IMR-90 (cell line): ENCODE measurements around the gene CDH22. TPM values are rescaled to one million over a fixed set of nuclear protein-coding genes. Genes with fewer than 3 reads are reported as not detected.
A peak's percentile ranks its signal among the peaks of the same experiment; 100 is the strongest.

Experiments used
- ATAC-seq: fragments of 200-7000 bp; cut with Tn5 transposase; 2 replicates; pipeline ENCODE4 v1.9.1; 2020; ENCODE audit warnings: low read depth, mild to moderate bottlenecking, moderate library complexity
- BruUV-seq: library from RNA; stranded (reverse); fragments of 400-500 nt; replicated peaks from 2 replicates; lab custom pipeline; 2021; lab: Mats Ljungman, UMichigan
- CTCF ChIA-PET: fragments of 300-600 bp; formaldehyde crosslinking; extraction: SDS; loops from one replicate; lab custom pipeline; 2021; ENCODE audit warnings: antibody characterized with exemption; lab: Yijun Ruan, JAX
- POLR2A ChIA-PET: fragments of 300-600 bp; sonication (Branson Sonifier 250); formaldehyde crosslinking; loops from one replicate; lab custom pipeline; 2022; ENCODE audit warnings: antibody characterized with exemption; ENCODE audit not compliant: unreplicated experiment; lab: Charles Lee
- DNase-seq: peaks from one replicate; pipeline ENCODE4 v3.0.0; 2013
- H2AFZ ChIP-seq: replicated peaks from 2 replicates; pipeline ENCODE3; 2013; ENCODE audit warnings: low read length, mild to moderate bottlenecking; ENCODE audit not compliant: poor library complexity
- H2AK5ac ChIP-seq: 2 replicates; pipeline ENCODE4 v1.6.1; 2013; ENCODE audit warnings: low read depth, low read length, inconsistent platforms
- H2AK9ac ChIP-seq: replicated peaks from 2 replicates; pipeline ENCODE3; 2013; ENCODE audit warnings: mild to moderate bottlenecking, low read depth, low read length, moderate library complexity; ENCODE audit not compliant: poor library complexity
- H2BK120ac ChIP-seq: 2 replicates; pipeline ENCODE4 v1.6.1; 2013; ENCODE audit warnings: low read depth, low read length, inconsistent platforms
- H2BK15ac ChIP-seq: 3 replicates; pipeline ENCODE4 v1.6.1; 2013; ENCODE audit warnings: low read depth, low read length, inconsistent platforms
- H2BK20ac ChIP-seq: 2 replicates; pipeline ENCODE4 v1.6.1; 2013; ENCODE audit warnings: low read depth, mild to moderate bottlenecking, inconsistent platforms, low read length, moderate library complexity
- H2BK5ac ChIP-seq: 2 replicates; pipeline ENCODE4 v1.6.1; 2013; ENCODE audit warnings: mild to moderate bottlenecking, low read depth, low read length, inconsistent platforms; ENCODE audit not compliant: poor library complexity, severe bottlenecking
- H3K14ac ChIP-seq: replicated peaks from 2 replicates; pipeline ENCODE4 v1.6.1; 2013; ENCODE audit warnings: low read depth, low read length, inconsistent platforms
- H3K18ac ChIP-seq: 2 replicates; pipeline ENCODE4 v1.6.1; 2013; ENCODE audit warnings: low read depth, low read length, control low read depth
- H3K23ac ChIP-seq: 2 replicates; pipeline ENCODE4 v1.6.1; 2013; ENCODE audit warnings: low read depth, low read length, inconsistent platforms
- H3K27ac ChIP-seq: 2 replicates; pipeline ENCODE4 v1.5.1; 2013; ENCODE audit warnings: mild to moderate bottlenecking, control low read depth, low read length; ENCODE audit not compliant: insufficient read depth
- H3K27me3 ChIP-seq: 2 replicates; pipeline ENCODE4 v1.6.1; 2013; ENCODE audit warnings: low read length; ENCODE audit not compliant: control insufficient read depth, insufficient read depth
- H3K36me3 ChIP-seq: 2 replicates; pipeline ENCODE4 v1.6.1; 2013; ENCODE audit warnings: low read length, mixed read lengths; ENCODE audit not compliant: control insufficient read depth, insufficient read depth
- H3K4ac ChIP-seq: 2 replicates; pipeline ENCODE4 v1.6.1; 2013; ENCODE audit warnings: low read depth, low read length, inconsistent platforms
- H3K4me1 ChIP-seq: 2 replicates; pipeline ENCODE4 v1.6.1; 2013; ENCODE audit warnings: low read length, mixed read lengths; ENCODE audit not compliant: control insufficient read depth, insufficient read depth
- H3K4me2 ChIP-seq: 2 replicates; pipeline ENCODE4 v1.6.1; 2013; ENCODE audit warnings: low read depth, mild to moderate bottlenecking, control low read depth, low read length, moderate library complexity
- H3K4me3 ChIP-seq: 2 replicates; pipeline ENCODE4 v1.5.1; 2013; ENCODE audit warnings: low read depth, mild to moderate bottlenecking, control low read depth, low read length, moderate library complexity; ENCODE audit not compliant: insufficient read depth
- H3K56ac ChIP-seq: 2 replicates; pipeline ENCODE4 v1.6.1; 2013; ENCODE audit warnings: low read length, inconsistent platforms; ENCODE audit not compliant: insufficient read depth; ENCODE audit errors: extremely low read depth
- H3K79me1 ChIP-seq, 2 experiments: 2 replicates each; pipeline ENCODE4 v1.6.1; 2013; ENCODE audit warnings: low read length in 2 of 2, inconsistent platforms in 1 of 2, low read depth in 1 of 2
- H3K9ac ChIP-seq: 2 replicates; pipeline ENCODE4 v1.6.1; 2013; ENCODE audit warnings: low read depth, low read length, control low read depth
- H3K9me1 ChIP-seq: 2 replicates; pipeline ENCODE4 v1.6.1; 2013; ENCODE audit warnings: low read length, inconsistent platforms; ENCODE audit not compliant: insufficient read depth
- H3K9me3 ChIP-seq: 2 replicates; pipeline ENCODE4 v1.6.1; 2013; ENCODE audit warnings: low read length; ENCODE audit not compliant: control insufficient read depth, insufficient read depth
- H4K20me1 ChIP-seq: 2 replicates; pipeline ENCODE4 v1.6.1; 2013; ENCODE audit warnings: low read length, inconsistent platforms; ENCODE audit not compliant: insufficient read depth
- H4K5ac ChIP-seq: 2 replicates; pipeline ENCODE4 v1.6.1; 2013; ENCODE audit warnings: mild to moderate bottlenecking, low read depth, low read length, control low read depth
- H4K8ac ChIP-seq, 2 experiments: 2 replicates each; pipeline ENCODE4 v1.6.1; 2013; ENCODE audit warnings: low read depth in 2 of 2, low read length in 2 of 2, control low read depth in 1 of 2, inconsistent platforms in 1 of 2
- H4K91ac ChIP-seq: 2 replicates; pipeline ENCODE4 v1.6.1; 2013; ENCODE audit warnings: low read depth, low read length, inconsistent platforms; ENCODE audit not compliant: insufficient read depth
- MAFK ChIP-seq: IDR thresholded peaks from 2 replicates; pipeline ENCODE4 v1.6.1; 2012; ENCODE audit warnings: low read depth, low read length, improper control_type of control experiment
- MAZ ChIP-seq: IDR thresholded peaks from 2 replicates; pipeline ENCODE4 v1.6.1; 2012; ENCODE audit warnings: low read depth, mild to moderate bottlenecking, low read length, improper control_type of control experiment, moderate library complexity, borderline replicate concordance
- MXI1 ChIP-seq: IDR thresholded peaks from 2 replicates; pipeline ENCODE4 v1.6.1; 2012; ENCODE audit warnings: low read depth, mild to moderate bottlenecking, low read length, moderate library complexity, borderline replicate concordance
- NFE2L2 ChIP-seq: fragments of 150-350 bp; IDR thresholded peaks from 2 replicates; pipeline ENCODE4 v1.6.1; 2016; ENCODE audit warnings: low read depth, mild to moderate bottlenecking, low read length
- RAD21 ChIP-seq: IDR thresholded peaks from 2 replicates; pipeline ENCODE4 v1.6.1; 2012; ENCODE audit warnings: low read length, improper control_type of control experiment
- SMC3 ChIP-seq: fragments of 150-350 bp; IDR thresholded peaks from 2 replicates; pipeline ENCODE4 v1.6.1; 2016; ENCODE audit warnings: low read depth, mild to moderate bottlenecking, antibody characterized with exemption, low read length, moderate library complexity
- WGBS, 2 experiments: methylation state at CpG; one replicate each; pipeline versions ENCODE4 v1.1.5 to v1.1.7; 2013; ENCODE audit warnings: missing lambda C conversion rate in 2 of 2; ENCODE audit not compliant: insufficient read length in 1 of 2; ENCODE audit errors: extremely low coverage in 2 of 2; 5-methylcytosine and 5-hydroxymethylcytosine counted together
- dilution Hi-C: fragments of 300-500 bp; cut with HindIII; formaldehyde crosslinking; loops from one replicate; pipeline ENCODE4 v1.14.3; 2018; ENCODE audit warnings: low sequenced_read_pairs; ENCODE audit not compliant: unreplicated experiment
- in situ Hi-C: fragments of 300-500 bp; cut with MboI; formaldehyde crosslinking; loops from 3 replicates; pipeline ENCODE4 v1.14.3; 2019; ENCODE audit warnings: low sequenced_read_pairs, inconsistent platforms, mixed read lengths
- intact Hi-C: fragments of 100-400 bp; cut with micrococcal nuclease; formaldehyde crosslinking; loops from 2 replicates; pipeline ENCODE4 v1.10.0; 2022
- polyA plus RNA-seq, 3 experiments: library from polyadenylated mRNA; depleted of rRNA; stranded (reverse); fragments of >200 nt; gene quantifications; 2 replicates each; pipeline ENCODE4 v1.2.3, GENCODE V29; 2012; ENCODE audit warnings: low replicate concordance in 1 of 3
- total RNA-seq: library from RNA; depleted of rRNA; stranded (reverse); fragments of >200 nt; gene quantifications from 2 replicates; pipeline ENCODE4 v1.2.3, GENCODE V29; 2012
- TF ChIP-seq, protein P1 (sequence below): conservative IDR thresholded peaks from 2 replicates; pipeline ENCODE4 v1.5.1; 2012; ENCODE audit warnings: mild to moderate bottlenecking, low read depth, low read length, improper control_type of control experiment

Gene CDH22
- total and polyA plus RNA-seq, 2 of the 4 experiments (the other 2 are of a cell fraction): not detected

- no peak for TF ChIP-seq SMC3
These were observed 174.2 kb downstream of the CDH22 start (continued) for GRCh38 chr20:46133886-46134654.

GRCh38 chr20:46132705-46133120, 175.6 kb downstream of the CDH22 start:
- Histone ChIP-seq H3K4me2 (no peak overlapping the region), H3K23ac (no peak overlapping the region), H3K27ac (no peak overlapping the region), H4K5ac (no peak overlapping the region), H2AFZ (peak overlapping the region; percentile 6), H3K27me3 (peaks cover 46% of the 10 kb centered on the region), H3K4me3 (no peak overlapping the region), H2BK15ac (no peak overlapping the region), H2AK5ac (no peak overlapping the region), H3K9me3 (no peaks in the 10 kb centered on the region), H3K4me1 (no peaks in the 10 kb centered on the region), H4K20me1 (no peaks in the 10 kb centered on the region), H2BK120ac (no peak overlapping the region), H2BK20ac (no peak overlapping the region), H3K9me1 (no peaks in the 10 kb centered on the region), H3K36me3 (no peaks in the 10 kb centered on the region), H3K18ac (no peak overlapping the region), H3K56ac (no peak overlapping the region), H4K8ac (no peak overlapping the region), H3K9ac (no peak overlapping the region), H4K91ac (no peak overlapping the region), H3K14ac (no peak overlapping the region), H2AK9ac (no peak overlapping the region), H3K4ac (no peak overlapping the region), H3K79me1 (no peaks in the 10 kb centered on the region), H2BK5ac (no peak overlapping the region)
- no TSS peak for BruUV-seq
- ATAC-seq: peak; percentile 96
- WGBS, 2 experiments: 15% methylated on average over 10 of the region's 17 CpGs; no CpG with 5 or more reads in 1 of the 2 experiments
- POLR2A ChIA-PET: no interaction called here
- peak; percentile 43 for DNase-seq
- in situ Hi-C loops (no loop called here), dilution Hi-C loops (no loop called here), intact Hi-C loops (loop anchor here (1.0 to 5.0 kb wide), 5 partner anchors 195 to 352 kb away; no protein-coding TSS in a partner anchor)
- TF ChIP-seq MAZ: peak; percentile 14; the same call in 1 of the 2 replicates
- TF ChIP-seq NFE2L2: no peak
- TF ChIP-seq, protein P1, sequence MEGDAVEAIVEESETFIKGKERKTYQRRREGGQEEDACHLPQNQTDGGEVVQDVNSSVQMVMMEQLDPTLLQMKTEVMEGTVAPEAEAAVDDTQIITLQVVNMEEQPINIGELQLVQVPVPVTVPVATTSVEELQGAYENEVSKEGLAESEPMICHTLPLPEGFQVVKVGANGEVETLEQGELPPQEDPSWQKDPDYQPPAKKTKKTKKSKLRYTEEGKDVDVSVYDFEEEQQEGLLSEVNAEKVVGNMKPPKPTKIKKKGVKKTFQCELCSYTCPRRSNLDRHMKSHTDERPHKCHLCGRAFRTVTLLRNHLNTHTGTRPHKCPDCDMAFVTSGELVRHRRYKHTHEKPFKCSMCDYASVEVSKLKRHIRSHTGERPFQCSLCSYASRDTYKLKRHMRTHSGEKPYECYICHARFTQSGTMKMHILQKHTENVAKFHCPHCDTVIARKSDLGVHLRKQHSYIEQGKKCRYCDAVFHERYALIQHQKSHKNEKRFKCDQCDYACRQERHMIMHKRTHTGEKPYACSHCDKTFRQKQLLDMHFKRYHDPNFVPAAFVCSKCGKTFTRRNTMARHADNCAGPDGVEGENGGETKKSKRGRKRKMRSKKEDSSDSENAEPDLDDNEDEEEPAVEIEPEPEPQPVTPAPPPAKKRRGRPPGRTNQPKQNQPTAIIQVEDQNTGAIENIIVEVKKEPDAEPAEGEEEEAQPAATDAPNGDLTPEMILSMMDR: peak; percentile 81
- TF ChIP-seq MAFK: no peak
- TF ChIP-seq SMC3: peak; percentile 62
- no peak for TF ChIP-seq MXI1
- peak; percentile 85 for TF ChIP-seq RAD21
- CTCF ChIA-PET: interaction anchor here (0.7 kb wide), 1 partner anchor 217 kb away, joined by 7 read pairs; no protein-coding TSS in a partner anchor
